Measurements from ENCODE around the gene FMNL2.

FMNL2 gene

GRCh38 chr2:152448606-152449005 is 113.6 kb downstream of the FMNL2 start:
- no peak for DNase-seq (ENCODE audit: low read depth in 2 of 2)

- DNase-seq (ENCODE audit: low read depth in 2 of 2) = no peak
Observed at GRCh38 chr2:152449578-152449977, 114.6 kb downstream of the FMNL2 start.

GRCh38 chr2:152450176-152450575 is 115.2 kb downstream of the FMNL2 start:
- no peak for DNase-seq (ENCODE audit: low read depth in 2 of 2)

GRCh38 chr2:152452256-152452973 is 117.4 kb downstream of the FMNL2 start:
- no peak for DNase-seq (ENCODE audit: low read depth in 2 of 2)

- DNase-seq (ENCODE audit: low read depth in 2 of 2) = no peak
Observed at GRCh38 chr2:152453129-152453911, 118.3 kb downstream of the FMNL2 start.

- DNase-seq (ENCODE audit: low read depth in 2 of 2) = no peak
Observed at GRCh38 chr2:152454371-152454770, 119.4 kb downstream of the FMNL2 start.

GRCh38 chr2:152454960-152455359 is 120.0 kb downstream of the FMNL2 start:
- no peak for DNase-seq (ENCODE audit: low read depth in 2 of 2)

GRCh38 chr2:152455738-152456137 is 120.8 kb downstream of the FMNL2 start:
- no peak for DNase-seq (ENCODE audit: low read depth in 2 of 2)

- DNase-seq (ENCODE audit: low read depth in 2 of 2) = no peak
Observed at GRCh38 chr2:152456262-152456661, 121.3 kb downstream of the FMNL2 start.

GRCh38 chr2:152458441-152458940 is 123.5 kb downstream of the FMNL2 start:
- DNase-seq (ENCODE audit: low read depth in 2 of 2) = no peak

- no peak for DNase-seq (ENCODE audit: low read depth in 2 of 2)
Observed at GRCh38 chr2:152459091-152459490, 124.1 kb downstream of the FMNL2 start.

GRCh38 chr2:152460567-152460966 is 125.6 kb downstream of the FMNL2 start:
- no peak for DNase-seq (ENCODE audit: low read depth in 2 of 2)

- DNase-seq (ENCODE audit: low read depth in 2 of 2) = no peak
Observed at GRCh38 chr2:152462120-152462519, 127.1 kb downstream of the FMNL2 start.

- no peak for DNase-seq (ENCODE audit: low read depth in 2 of 2)
Observed at GRCh38 chr2:152462779-152463178, 127.8 kb downstream of the FMNL2 start.

GRCh38 chr2:152464851-152465470 is 130.0 kb downstream of the FMNL2 start:
- no peak for DNase-seq (ENCODE audit: low read depth in 2 of 2)

GRCh38 chr2:152465541-152465940 is 130.6 kb downstream of the FMNL2 start:
- DNase-seq (ENCODE audit: low read depth in 2 of 2) = no peak

- no peak for DNase-seq (ENCODE audit: low read depth in 2 of 2)
Observed at GRCh38 chr2:152466041-152466440, 131.1 kb downstream of the FMNL2 start.

- no peak for DNase-seq (ENCODE audit: low read depth in 2 of 2)
Observed at GRCh38 chr2:152466980-152467676, 132.2 kb downstream of the FMNL2 start.

GRCh38 chr2:152467677-152468410 is 132.9 kb downstream of the FMNL2 start:
- DNase-seq (ENCODE audit: low read depth in 2 of 2) = no peak

- no peak for DNase-seq (ENCODE audit: low read depth in 2 of 2)
Observed at GRCh38 chr2:152468899-152469692, 134.1 kb downstream of the FMNL2 start.

Measured in stimulated activated CD8-positive, alpha-beta memory T cell treated with anti-CD3 and anti-CD28 coated beads, Interleukin-7, amount 100 ng/mL, for 1 hour (primary cell).